H1 (cell line): ENCODE results near the gene LBHD1. TPM values are rescaled to one million over a fixed set of nuclear protein-coding genes. Genes with fewer than 3 reads are reported as not detected.

Source experiments
- CTCF ChIA-PET: fragments of 300-600 bp; sonication (Branson Sonifier 250); formaldehyde crosslinking; loops from one replicate; lab custom pipeline; 2021; ENCODE audit not compliant: partially characterized antibody; lab: Charles Lee
- POLR2A ChIA-PET: fragments of 300-600 bp; sonication (Branson Sonifier 250); formaldehyde crosslinking; loops from one replicate; lab custom pipeline; 2021; ENCODE audit warnings: inconsistent platforms; ENCODE audit not compliant: partially characterized antibody; lab: Charles Lee
- DNase-seq, 2 experiments: peaks; one replicate each; pipeline versions ENCODE4 v3.0.0 to v3.0.0-alpha.2; 2010 to 2022; ENCODE audit warnings: low spot score in 2 of 2, low read depth in 1 of 2, mixed read lengths in 1 of 2
- FAIRE-seq: peaks from 2 replicates; lab custom pipeline; 2011; peaks lifted over from hg19 to GRCh38; lab: Jason Lieb, UNC
- H2AFZ ChIP-seq: 2 replicates; pipeline ENCODE4 v1.8.1; 2012; ENCODE audit warnings: low read length, inconsistent platforms
- H2AK5ac ChIP-seq: 2 replicates; pipeline ENCODE4 v1.6.1; 2013; ENCODE audit warnings: low read depth, low read length
- H2BK120ac ChIP-seq: replicated peaks from 2 replicates; pipeline ENCODE3; 2013; ENCODE audit warnings: low read depth, low read length, inconsistent platforms
- H2BK12ac ChIP-seq: 2 replicates; pipeline ENCODE4 v1.6.1; 2013; ENCODE audit warnings: low read depth, low read length
- H2BK15ac ChIP-seq: 2 replicates; pipeline ENCODE4 v1.6.1; 2013; ENCODE audit warnings: low read length
- H2BK20ac ChIP-seq: 2 replicates; pipeline ENCODE4 v1.6.1; 2013; ENCODE audit warnings: low read length
- H2BK5ac ChIP-seq: 2 replicates; pipeline ENCODE4 v1.6.1; 2013; ENCODE audit warnings: low read depth, low read length
- H3K14ac ChIP-seq: 2 replicates; pipeline ENCODE4 v1.6.1; 2013; ENCODE audit warnings: inconsistent platforms; ENCODE audit not compliant: insufficient read length
- H3K18ac ChIP-seq: 2 replicates; pipeline ENCODE4 v1.6.1; 2013; ENCODE audit warnings: low read length; ENCODE audit errors: extremely low read depth
- H3K23ac ChIP-seq: 2 replicates; pipeline ENCODE4 v1.6.1; 2013; ENCODE audit warnings: inconsistent platforms; ENCODE audit not compliant: insufficient read length
- H3K23me2 ChIP-seq: 2 replicates; pipeline ENCODE4 v1.6.1; 2013; ENCODE audit warnings: low read depth, low read length
- H3K27ac ChIP-seq: 2 replicates; pipeline ENCODE4 v1.6.1; 2011; ENCODE audit warnings: low read depth, low read length, inconsistent platforms
- H3K27me3 ChIP-seq, 4 experiments: replicated peaks in 1 of 4; 1 replicate in 1 of 4; 2 replicates in 3 of 4; pipeline versions ENCODE4 v1.6.1 to v1.8.1; 2011 to 2013; ENCODE audit warnings: low read length in 3 of 4, mild to moderate bottlenecking in 3 of 4, inconsistent platforms in 2 of 4, mixed read lengths in 2 of 4, moderate library complexity in 1 of 4; ENCODE audit not compliant: control insufficient read depth in 3 of 4, insufficient read depth in 3 of 4; ENCODE audit errors: extremely low read depth in 1 of 4
- H3K36me3 ChIP-seq, 4 experiments: 2 replicates each; pipeline versions ENCODE4 v1.6.1 to v1.8.1; 2011 to 2013; ENCODE audit warnings: mild to moderate bottlenecking in 4 of 4, low read length in 3 of 4, moderate library complexity in 2 of 4, control low read depth in 1 of 4, inconsistent platforms in 1 of 4; ENCODE audit not compliant: insufficient read depth in 4 of 4, control insufficient read depth in 2 of 4
- H3K4ac ChIP-seq: replicated peaks from 2 replicates; pipeline ENCODE3; 2013; ENCODE audit warnings: low read length, low read depth, mixed read lengths, inconsistent platforms; ENCODE audit not compliant: insufficient read length
- H3K4me1 ChIP-seq, 4 experiments: replicated peaks in 1 of 4; 1 replicate in 1 of 4; 2 replicates in 3 of 4; pipeline versions ENCODE4 v1.6.1 to v1.8.1; 2011 to 2013; ENCODE audit warnings: low read length in 3 of 4, inconsistent platforms in 2 of 4, mixed read lengths in 1 of 4; ENCODE audit not compliant: insufficient read depth in 4 of 4, control insufficient read depth in 3 of 4
- H3K4me2 ChIP-seq, 2 experiments: 2 replicates each; pipeline versions ENCODE4 v1.6.1 to v1.8.1; 2011 to 2013; ENCODE audit warnings: low read depth in 2 of 2, low read length in 2 of 2, control low read depth in 1 of 2, inconsistent platforms in 1 of 2, mild to moderate bottlenecking in 1 of 2; ENCODE audit not compliant: insufficient read depth in 1 of 2
- H3K4me3 ChIP-seq, 4 experiments: fragments of 200-600, 300-600 bp in 1 of 4; sonication (generic), shearing (Covaris generic), sonication (Bioruptor Twin) in 1 of 4; 2 replicates each; pipeline versions ENCODE4 v1.5.1 to v1.8.1; 2011 to 2016; ENCODE audit warnings: low read length in 4 of 4, low read depth in 3 of 4, control low read depth in 2 of 4, inconsistent platforms in 2 of 4, mild to moderate bottlenecking in 2 of 4, mixed read lengths in 1 of 4, moderate library complexity in 1 of 4; ENCODE audit not compliant: insufficient read depth in 2 of 4; ENCODE audit errors: extremely low read depth in 1 of 4
- H3K56ac ChIP-seq: replicated peaks from 2 replicates; pipeline ENCODE3; 2013; ENCODE audit warnings: low read depth, mild to moderate bottlenecking, mixed read lengths, low read length, inconsistent platforms; ENCODE audit not compliant: insufficient read length
- H3K79me1 ChIP-seq: 2 replicates; pipeline ENCODE4 v1.6.1; 2013; ENCODE audit warnings: low read depth, low read length, control low read depth
- H3K79me2 ChIP-seq, 2 experiments: 2 replicates each; pipeline versions ENCODE4 v1.6.1 to v1.8.1; 2012 to 2013; ENCODE audit warnings: low read length in 2 of 2, mild to moderate bottlenecking in 2 of 2, inconsistent platforms in 1 of 2; ENCODE audit not compliant: insufficient read depth in 2 of 2, control insufficient read depth in 1 of 2
- H3K9ac ChIP-seq, 4 experiments: replicated peaks in 1 of 4; 1 replicate in 1 of 4; 2 replicates in 3 of 4; pipeline versions ENCODE4 v1.6.1 to v1.8.1; 2011 to 2013; ENCODE audit warnings: low read depth in 3 of 4, low read length in 3 of 4, control low read depth in 2 of 4, mild to moderate bottlenecking in 2 of 4, moderate library complexity in 2 of 4, inconsistent platforms in 1 of 4; ENCODE audit errors: extremely low read depth in 1 of 4
- H3K9me3 ChIP-seq, 2 experiments: 2 replicates each; pipeline versions ENCODE4 v1.6.1 to v1.8.1; 2012 to 2013; ENCODE audit warnings: mild to moderate bottlenecking in 2 of 2, moderate library complexity in 2 of 2, control low read depth in 1 of 2, inconsistent platforms in 1 of 2, low read depth in 1 of 2, low read length in 1 of 2, mixed read lengths in 1 of 2; ENCODE audit not compliant: insufficient read depth in 2 of 2
- H4K20me1 ChIP-seq, 2 experiments: replicated peaks in 1 of 2; 2 replicates each; pipeline versions ENCODE3 to v1.8.1; 2011 to 2013; ENCODE audit warnings: inconsistent platforms in 2 of 2, low read length in 2 of 2, mild to moderate bottlenecking in 1 of 2; ENCODE audit not compliant: insufficient read depth in 2 of 2, control insufficient read depth in 1 of 2
- H4K5ac ChIP-seq: 2 replicates; pipeline ENCODE4 v1.6.1; 2013; ENCODE audit warnings: low read length, low read depth, mixed read lengths, inconsistent platforms; ENCODE audit not compliant: insufficient read length
- H4K8ac ChIP-seq: 2 replicates; pipeline ENCODE4 v1.8.0; 2013; ENCODE audit warnings: mild to moderate bottlenecking, moderate library complexity, low read length, inconsistent platforms; ENCODE audit not compliant: insufficient read depth; ENCODE audit errors: extremely low read depth
- H4K91ac ChIP-seq: replicated peaks from 2 replicates; pipeline ENCODE3; 2013; ENCODE audit warnings: low read length, mixed read lengths, inconsistent platforms; ENCODE audit not compliant: insufficient read length
- ATF3 ChIP-seq: IDR thresholded peaks from 2 replicates; pipeline ENCODE4 v1.6.1; 2011; ENCODE audit warnings: low read depth, mild to moderate bottlenecking, low read length; ENCODE audit not compliant: insufficient read depth
- CEBPB ChIP-seq: IDR thresholded peaks from 2 replicates; pipeline ENCODE4 v1.6.1; 2012; ENCODE audit warnings: low read depth, low read length
- CREB1 ChIP-seq: IDR thresholded peaks from 2 replicates; pipeline ENCODE4 v1.6.1; 2012; ENCODE audit warnings: inconsistent platforms
- EGR1 ChIP-seq: IDR thresholded peaks from 2 replicates; pipeline ENCODE4 v1.6.1; 2011; ENCODE audit warnings: low read depth, low read length, borderline replicate concordance
- MAFK ChIP-seq: IDR thresholded peaks from 2 replicates; pipeline ENCODE4 v1.6.1; 2012; ENCODE audit warnings: low read depth, mild to moderate bottlenecking, improper control_type of control experiment, low read length
- NANOG ChIP-seq: IDR thresholded peaks from 2 replicates; pipeline ENCODE4 v1.6.1; 2011; ENCODE audit warnings: low read length, low read depth, mild to moderate bottlenecking, inconsistent platforms; ENCODE audit not compliant: insufficient read depth, poor library complexity, severe bottlenecking
- PHF8 ChIP-seq: fragments of 200-600 bp; sonication (generic); conservative IDR thresholded peaks from 2 replicates; pipeline ENCODE4 v1.7.1; 2012; ENCODE audit warnings: low read depth, mild to moderate bottlenecking, inconsistent platforms, low read length, moderate library complexity
- RAD21 ChIP-seq, 2 experiments: IDR thresholded peaks in 1 of 2; conservative IDR thresholded peaks in 1 of 2; 2 replicates each; pipeline ENCODE4 v1.6.1; 2011; ENCODE audit warnings: low read depth in 2 of 2, low read length in 2 of 2, improper control_type of control experiment in 1 of 2, inconsistent platforms in 1 of 2, mild to moderate bottlenecking in 1 of 2, moderate library complexity in 1 of 2
- RBBP5 ChIP-seq: IDR thresholded peaks from 2 replicates; pipeline ENCODE4 v1.7.1; 2012; ENCODE audit warnings: low read depth, mild to moderate bottlenecking, inconsistent platforms, low read length, moderate library complexity, borderline replicate concordance
- WGBS, 2 experiments: shearing (Covaris generic) in 1 of 2; methylation state at CpG; one replicate each; pipeline versions ENCODE4 v1.1.6 to v1.1.7; 2013 to 2015; ENCODE audit warnings: low lambda C conversion rate in 2 of 2, mixed read lengths in 2 of 2, inconsistent platforms in 1 of 2, low coverage in 1 of 2, missing lambda C conversion rate in 1 of 2; ENCODE audit not compliant: insufficient replicate concordance in 2 of 2, insufficient coverage in 1 of 2, insufficient read length in 1 of 2; ENCODE audit errors: extremely low coverage in 1 of 2, missing lambda C conversion rate in 1 of 2; 5-methylcytosine and 5-hydroxymethylcytosine counted together
- polyA plus RNA-seq, 7 experiments: library from polyadenylated mRNA; depleted of rRNA in 3 of 7; stranded (reverse) in 5 of 7; unstranded in 2 of 7; fragments of >200 nt in 5 of 7; fragments of 200-250 nt in 2 of 7; gene quantifications; 1 replicate in 5 of 7; 2 replicates in 1 of 7; 4 replicates in 1 of 7; pipeline versions ENCODE4 v1.2.1 to v1.2.3, GENCODE V29; 2011 to 2013; ENCODE audit warnings: missing spikeins in 2 of 7, mixed read lengths in 2 of 7
- total RNA-seq: library from RNA; stranded (reverse); fragmentation: NEBNext Ultra II Directional; extraction: Animal tissue kit (Norgen Biotek cat#: 25700); gene quantifications from 2 replicates; pipeline ENCODE4 v1.2.1, GENCODE V29; 2021

The LBHD1 gene
- total and polyA plus RNA-seq, 2 of the 8 experiments (the other 6 are each of a cell fraction or from before 2014, with no cell fraction given) = 2.3 to 5.2 TPM

- no peak overlapping the region for H4K8ac ChIP-seq
- H3K23ac ChIP-seq = no peak overlapping the region
- no peak overlapping the region for H4K5ac ChIP-seq
- H3K14ac ChIP-seq = no peak overlapping the region
- no peak for DNase-seq
- H3K4me3 ChIP-seq = no peak overlapping the region
- ChIA-PET POLR2A (interaction anchor here (1.0 to 61.4 kb wide), 5 partner anchors 11 to 58 kb away, joined by 3 to 2041 read pairs (median 5); partner anchors contain the start of genes C11orf98, CSKMT, GANAB and HNRNPUL2), CTCF (interaction anchor here (0.6 to 4.0 kb wide), 3 partner anchors 11 to 57 kb away, joined by 3 to 26 read pairs (median 4); partner anchors contain the start of gene TAF6L)
- H3K9ac ChIP-seq = no peak overlapping the region
- H3K27me3 ChIP-seq = no peaks in the 10 kb centered on the region; a peak in 1 of 7 replicates
- H3K79me2 ChIP-seq = peaks cover 0 to 11% of the 10 kb centered on the region in 2 experiments; a peak in 2 of 4 replicates
- no peak overlapping the region for H4K91ac ChIP-seq
- peaks cover 0 to 3% of the 10 kb centered on the region in 2 experiments for H4K20me1 ChIP-seq
- H3K4ac ChIP-seq = no peak overlapping the region
- H2BK15ac ChIP-seq = no peak overlapping the region
- no peaks in the 10 kb centered on the region for H3K9me3 ChIP-seq
- H3K56ac ChIP-seq = no peak overlapping the region
- no peak overlapping the region for H3K18ac ChIP-seq
- H2AK5ac ChIP-seq = no peak overlapping the region
- peaks cover 7 to 36% (median 16%) of the 10 kb centered on the region in 4 experiments for H3K4me1 ChIP-seq
- peaks cover 26 to 67% (median 46%) of the 10 kb centered on the region in 4 experiments for H3K36me3 ChIP-seq
- 92% methylated on average over 6 of the region's 6 CpGs; no CpG with 5 or more reads in 1 of the 2 experiments for WGBS, 2 experiments
- H2BK20ac ChIP-seq = no peak overlapping the region
- no peak overlapping the region for H2BK12ac ChIP-seq
- H3K79me1 ChIP-seq = no peaks in the 10 kb centered on the region; the same call in 1 of the 2 replicates
- no peak overlapping the region for H3K27ac ChIP-seq
- no peak overlapping the region for H2BK5ac ChIP-seq
- no peak overlapping the region for H3K4me2 ChIP-seq
- no peak overlapping the region for H2AFZ ChIP-seq
- peaks cover 8% of the 10 kb centered on the region for H3K23me2 ChIP-seq
- H2BK120ac ChIP-seq = no peak overlapping the region
- no peak for FAIRE-seq
- TF ChIP-seq ATF3 = no peak
- TF ChIP-seq RAD21 (IDR thresholded peaks at IDR 0.05 in 1 of 2, conservative IDR thresholded peaks at IDR 0.05 in 1 of 2; ENCODE audit: low read depth in 2 of 2, low read length in 2 of 2) = no peak
- no peak for TF ChIP-seq RBBP5
- no peak for TF ChIP-seq NANOG
- no peak for TF ChIP-seq MAFK
- no peak for TF ChIP-seq EGR1
- no peak for TF ChIP-seq CEBPB
- TF ChIP-seq PHF8 = no peak
- no peak for TF ChIP-seq CREB1
Observed at GRCh38 chr11:62712276-62712812, 40.3 kb upstream of the LBHD1 start.
